ENCODE data around the gene CHST5.

DNA sequence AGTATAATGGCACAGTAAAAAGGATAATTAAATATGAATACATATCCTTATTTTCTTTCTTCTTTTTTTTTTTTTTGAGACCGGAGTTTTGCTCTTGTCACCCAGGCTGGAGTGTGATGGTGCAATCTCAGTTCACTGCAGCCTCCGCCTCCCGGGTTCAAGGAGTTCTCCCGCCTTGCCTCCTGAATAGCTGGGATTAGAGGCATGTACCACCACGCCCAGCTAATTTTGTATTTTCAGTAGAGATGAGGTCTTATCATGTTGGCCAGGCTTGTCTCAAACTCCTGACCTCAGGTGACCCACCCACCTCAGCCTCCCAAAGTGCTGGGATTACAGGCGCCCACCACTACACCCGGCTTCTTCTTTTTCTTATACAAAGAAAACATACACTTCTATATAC is 42.3 kb upstream of the CHST5 start:
- TF ChIP-seq CTCF (IDR thresholded peaks at IDR 0.05; ENCODE audit: borderline replicate concordance, extremely low read depth, low read length, poor library complexity, severe bottlenecking) (no peak), EZH2 (IDR thresholded peaks at IDR 0.05; ENCODE audit: borderline replicate concordance, low read depth, low read length, severe bottlenecking) (no peak)
